ENCODE measurements around the gene ARAP3. TPM values are rescaled to one million over a fixed set of nuclear protein-coding genes. Genes with fewer than 3 reads are reported as not detected.
"Not testable (repeated sequence)": the region's sequence is repeated elsewhere in the genome, so short reads cannot be mapped to it uniquely, and the experiment has no call there.

ARAP3 gene
- total RNA-seq, 1 experiment from 2014 or later = 7.6 TPM

- Histone ChIP-seq H3K27ac (peak within 1 kb of the TSS; percentile 72), H3K4me3 (peak within 1 kb of the TSS; percentile 89), H3K9me3 (replicated peaks) (no peaks in the 10 kb centered on the region), H3K36me3 (peaks cover 67% of the 10 kb centered on the region), H3K27me3 (replicated peaks) (no peaks in the 10 kb centered on the region), H3K4me1 (replicated peaks) (peaks cover 25% of the 10 kb centered on the region)
- peak; percentile 97 to 99 for DNase-seq (ENCODE audit: low read depth in 1 of 2, low spot score in 2 of 2)
Observed at GRCh38 chr5:141618804-141619554, 63.1 kb downstream of the ARAP3 start, which contains the start of gene DIAPH1. DIAPH1 (minus strand) TSS chr5:141619000; CDS start chr5:141618914, 86 bp downstream.

- H3K9me3 ChIP-seq (replicated peaks) = no peaks in the 10 kb centered on the region
- H3K4me3 ChIP-seq = peak overlapping the region; percentile 89
- DNase-seq (ENCODE audit: low read depth in 1 of 2, low spot score in 2 of 2) = peak; percentile 58 to 78
- peak overlapping the region; percentile 72 for H3K27ac ChIP-seq
- no peaks in the 10 kb centered on the region for H3K27me3 ChIP-seq (replicated peaks)
- H3K4me1 ChIP-seq (replicated peaks) = peaks cover 19% of the 10 kb centered on the region
- H3K36me3 ChIP-seq = peaks cover 60% of the 10 kb centered on the region
Observed at GRCh38 chr5:141618030-141618803, 63.8 kb downstream of the ARAP3 start.

- DNase-seq (ENCODE audit: low read depth in 1 of 2, low spot score in 2 of 2) = peak; percentile 41 to 48
Observed at GRCh38 chr5:141617682-141618029, 64.4 kb downstream of the ARAP3 start.

GRCh38 chr5:141617128-141617527, 64.9 kb downstream of the ARAP3 start:
- no peak overlapping the region for H3K27ac ChIP-seq
- H3K36me3 ChIP-seq = peaks cover 50% of the 10 kb centered on the region
- DNase-seq (ENCODE audit: low read depth in 1 of 2, low spot score in 2 of 2) = peak in 1 of 2 experiments; percentile 13
- H3K4me1 ChIP-seq (replicated peaks) = peaks cover 16% of the 10 kb centered on the region
- H3K4me3 ChIP-seq = no peak overlapping the region; the same call in 1 of the 2 replicates
- H3K27me3 ChIP-seq (replicated peaks) = no peaks in the 10 kb centered on the region
- no peaks in the 10 kb centered on the region for H3K9me3 ChIP-seq (replicated peaks)

More at GRCh38 chr5:141617682-141618029, 64.4 kb downstream of the ARAP3 start:
- H3K27me3 ChIP-seq (replicated peaks) = no peaks in the 10 kb centered on the region
- no peaks in the 10 kb centered on the region for H3K9me3 ChIP-seq (replicated peaks)
- H3K4me3 ChIP-seq = peak overlapping the region; percentile 89
- peak overlapping the region; percentile 72; the same call in 1 of the 2 replicates for H3K27ac ChIP-seq
- peaks cover 54% of the 10 kb centered on the region for H3K36me3 ChIP-seq
- H3K4me1 ChIP-seq (replicated peaks) = peaks cover 16% of the 10 kb centered on the region

GRCh38 chr5:141615991-141616720, 65.9 kb downstream of the ARAP3 start:
- Histone ChIP-seq H3K27me3 (replicated peaks) (no peaks in the 10 kb centered on the region), H3K27ac (no peak overlapping the region), H3K4me3 (no peak overlapping the region), H3K4me1 (replicated peaks) (peaks cover 16% of the 10 kb centered on the region), H3K36me3 (peaks cover 40% of the 10 kb centered on the region), H3K9me3 (replicated peaks) (no peaks in the 10 kb centered on the region)
- DNase-seq (ENCODE audit: low read depth in 1 of 2, low spot score in 2 of 2) = no peak

- no peak overlapping the region for H3K27ac ChIP-seq
- H3K4me3 ChIP-seq = no peak overlapping the region
- H3K4me1 ChIP-seq (replicated peaks) = peaks cover 12% of the 10 kb centered on the region
- peaks cover 16% of the 10 kb centered on the region for H3K36me3 ChIP-seq
- no peaks in the 10 kb centered on the region for H3K27me3 ChIP-seq (replicated peaks)
- H3K9me3 ChIP-seq (replicated peaks) = no peaks in the 10 kb centered on the region
- no peak for DNase-seq (ENCODE audit: low read depth in 1 of 2, low spot score in 2 of 2)
Observed at GRCh38 chr5:141613344-141613743, 68.7 kb downstream of the ARAP3 start.

GRCh38 chr5:141611289-141611688, 70.7 kb downstream of the ARAP3 start:
- peaks cover 6% of the 10 kb centered on the region for H3K36me3 ChIP-seq
- H3K9me3 ChIP-seq (replicated peaks) = no peaks in the 10 kb centered on the region
- H3K4me3 ChIP-seq = no peak overlapping the region
- no peaks in the 10 kb centered on the region for H3K4me1 ChIP-seq (replicated peaks)
- H3K27me3 ChIP-seq (replicated peaks) = no peaks in the 10 kb centered on the region
- no peak for DNase-seq (ENCODE audit: low read depth in 1 of 2, low spot score in 2 of 2)
- no peak overlapping the region for H3K27ac ChIP-seq

- H3K27me3 ChIP-seq (replicated peaks); H3K4me1 ChIP-seq (replicated peaks); H3K9me3 ChIP-seq (replicated peaks); H3K4me3 ChIP-seq; H3K27ac ChIP-seq; DNase-seq (ENCODE audit: low read depth in 1 of 2, low spot score in 2 of 2); H3K36me3 ChIP-seq: not testable (repeated sequence)
Observed at GRCh38 chr5:141609921-141610320, 72.1 kb downstream of the ARAP3 start.

- no peaks in the 10 kb centered on the region for H3K9me3 ChIP-seq (replicated peaks)
- DNase-seq (ENCODE audit: low read depth in 1 of 2, low spot score in 2 of 2) = no peak
- H3K36me3 ChIP-seq = peaks cover 1% of the 10 kb centered on the region; the same call in 1 of the 2 replicates
Observed at GRCh38 chr5:141609044-141609443, 73.0 kb downstream of the ARAP3 start.

GRCh38 chr5:141608557-141608956, 73.5 kb downstream of the ARAP3 start:
- no peak for DNase-seq (ENCODE audit: low read depth in 1 of 2, low spot score in 2 of 2)

More at GRCh38 chr5:141609044-141609443, 73.0 kb downstream of the ARAP3 start:
- Histone ChIP-seq H3K4me1 (replicated peaks) (peaks cover 9% of the 10 kb centered on the region), H3K27me3 (replicated peaks) (no peaks in the 10 kb centered on the region), H3K27ac (no peak overlapping the region), H3K4me3 (no peak overlapping the region)

GRCh38 chr5:141608046-141608445, 74.0 kb downstream of the ARAP3 start:
- no peaks in the 10 kb centered on the region for H3K9me3 ChIP-seq (replicated peaks)
- no peak overlapping the region for H3K27ac ChIP-seq
- no peak overlapping the region for H3K4me3 ChIP-seq
- H3K4me1 ChIP-seq (replicated peaks) = peaks cover 13% of the 10 kb centered on the region
- H3K36me3 ChIP-seq = peaks cover 3% of the 10 kb centered on the region; the same call in 1 of the 2 replicates
- H3K27me3 ChIP-seq (replicated peaks) = no peaks in the 10 kb centered on the region
- DNase-seq (ENCODE audit: low read depth in 1 of 2, low spot score in 2 of 2) = no peak

More at GRCh38 chr5:141608557-141608956, 73.5 kb downstream of the ARAP3 start:
- H3K4me3 ChIP-seq = no peak overlapping the region
- H3K27me3 ChIP-seq (replicated peaks) = no peaks in the 10 kb centered on the region
- H3K27ac ChIP-seq = no peak overlapping the region
- H3K9me3 ChIP-seq (replicated peaks) = no peaks in the 10 kb centered on the region
- peaks cover 3% of the 10 kb centered on the region; the same call in 1 of the 2 replicates for H3K36me3 ChIP-seq
- peaks cover 13% of the 10 kb centered on the region for H3K4me1 ChIP-seq (replicated peaks)

GRCh38 chr5:141605523-141606277, 76.3 kb downstream of the ARAP3 start:
- peaks cover 3% of the 10 kb centered on the region; the same call in 1 of the 2 replicates for H3K36me3 ChIP-seq
- no peak for DNase-seq (ENCODE audit: low read depth in 1 of 2, low spot score in 2 of 2)
- no peaks in the 10 kb centered on the region for H3K27me3 ChIP-seq (replicated peaks)
- no peak overlapping the region for H3K4me3 ChIP-seq
- H3K9me3 ChIP-seq (replicated peaks) = no peaks in the 10 kb centered on the region
- no peak overlapping the region for H3K27ac ChIP-seq
- peaks cover 13% of the 10 kb centered on the region for H3K4me1 ChIP-seq (replicated peaks)
